Stimulated activated CD8-positive, alpha-beta memory T cell treated with anti-CD3 and anti-CD28 coated beads, Interleukin-2, amount 100 ng/mL, for 1 hour (primary cell): Measurements from ENCODE around the gene MPHOSPH9.
A peak's percentile ranks its signal among the peaks of the same experiment; 100 is the strongest.

ENCODE experiments used
- DNase-seq, 2 donors: peaks; one replicate each; pipeline ENCODE4 v3.0.0-alpha.2; 2020; ENCODE audit warnings: low read depth in 2 of 2

The MPHOSPH9 gene, protein sequence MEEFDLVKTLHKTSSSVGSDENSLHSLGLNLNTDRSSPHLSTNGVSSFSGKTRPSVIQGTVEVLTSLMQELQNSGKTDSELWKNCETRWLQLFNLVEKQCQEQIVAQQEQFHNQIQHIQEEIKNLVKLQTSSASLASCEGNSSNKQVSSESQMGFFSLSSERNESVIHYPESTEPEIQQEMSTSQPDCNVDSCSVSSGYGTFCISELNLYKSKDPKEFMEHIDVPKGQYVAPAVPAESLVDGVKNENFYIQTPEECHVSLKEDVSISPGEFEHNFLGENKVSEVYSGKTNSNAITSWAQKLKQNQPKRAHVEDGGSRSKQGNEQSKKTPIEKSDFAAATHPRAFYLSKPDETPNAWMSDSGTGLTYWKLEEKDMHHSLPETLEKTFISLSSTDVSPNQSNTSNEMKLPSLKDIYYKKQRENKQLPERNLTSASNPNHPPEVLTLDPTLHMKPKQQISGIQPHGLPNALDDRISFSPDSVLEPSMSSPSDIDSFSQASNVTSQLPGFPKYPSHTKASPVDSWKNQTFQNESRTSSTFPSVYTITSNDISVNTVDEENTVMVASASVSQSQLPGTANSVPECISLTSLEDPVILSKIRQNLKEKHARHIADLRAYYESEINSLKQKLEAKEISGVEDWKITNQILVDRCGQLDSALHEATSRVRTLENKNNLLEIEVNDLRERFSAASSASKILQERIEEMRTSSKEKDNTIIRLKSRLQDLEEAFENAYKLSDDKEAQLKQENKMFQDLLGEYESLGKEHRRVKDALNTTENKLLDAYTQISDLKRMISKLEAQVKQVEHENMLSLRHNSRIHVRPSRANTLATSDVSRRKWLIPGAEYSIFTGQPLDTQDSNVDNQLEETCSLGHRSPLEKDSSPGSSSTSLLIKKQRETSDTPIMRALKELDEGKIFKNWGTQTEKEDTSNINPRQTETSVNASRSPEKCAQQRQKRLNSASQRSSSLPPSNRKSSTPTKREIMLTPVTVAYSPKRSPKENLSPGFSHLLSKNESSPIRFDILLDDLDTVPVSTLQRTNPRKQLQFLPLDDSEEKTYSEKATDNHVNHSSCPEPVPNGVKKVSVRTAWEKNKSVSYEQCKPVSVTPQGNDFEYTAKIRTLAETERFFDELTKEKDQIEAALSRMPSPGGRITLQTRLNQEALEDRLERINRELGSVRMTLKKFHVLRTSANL

DNA sequence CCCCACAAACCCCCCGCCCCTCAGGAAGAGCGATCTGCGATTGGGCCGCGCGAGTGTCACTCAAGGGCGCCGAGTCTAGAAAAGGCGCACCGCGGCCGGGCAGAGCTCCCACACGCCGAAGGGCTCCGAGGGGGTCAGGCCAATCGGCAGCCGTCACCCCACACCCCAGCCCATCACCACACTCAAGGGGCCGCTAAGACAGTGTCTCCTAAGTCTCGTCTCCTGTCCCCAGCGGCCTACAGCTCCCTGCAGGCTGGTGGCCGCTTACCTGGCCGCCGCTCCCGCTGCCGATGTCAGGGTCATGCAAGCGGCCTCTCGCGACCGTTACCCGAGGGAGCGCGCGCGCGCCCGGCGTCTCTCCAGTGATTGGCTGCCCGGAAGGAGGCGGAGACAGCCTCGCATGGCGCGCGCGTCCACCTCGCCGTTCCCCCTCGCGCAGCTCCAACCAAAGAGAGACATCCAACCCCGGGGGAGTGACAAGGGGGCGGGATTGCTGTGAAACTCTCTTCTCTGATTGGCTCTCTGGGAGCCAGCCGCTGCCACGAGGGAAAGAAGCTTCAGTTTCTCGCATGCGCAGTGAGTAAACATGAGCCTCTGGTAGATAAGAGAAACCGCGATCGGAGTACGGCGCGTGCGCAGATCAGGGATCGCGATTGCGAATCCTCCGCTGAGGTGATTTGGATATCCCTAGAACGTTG lies at the start of gene MPHOSPH9, which contains the start of gene MTRFR:
TSS of gene MPHOSPH9 (minus strand) at position 335 of the 698 bp plus-strand sequence. CDS start 2,777 bp downstream, outside the sequence.
TSS of gene MTRFR (plus strand) at position 630 of the 698 bp plus-strand sequence. CDS start 20,239 bp downstream, outside the sequence.
- peak; percentile 95 to 97 for DNase-seq

GRCh38 chr12:123282111-123282510 lies 49.2 kb upstream of the MPHOSPH9 start:
- DNase-seq, result no peak

- DNase-seq, result no peak
These were observed 48.0 kb upstream of the MPHOSPH9 start for GRCh38 chr12:123280971-123281370.

- no peak for DNase-seq
These were observed 45.2 kb upstream of the MPHOSPH9 start for GRCh38 chr12:123278101-123278627.

DNA sequence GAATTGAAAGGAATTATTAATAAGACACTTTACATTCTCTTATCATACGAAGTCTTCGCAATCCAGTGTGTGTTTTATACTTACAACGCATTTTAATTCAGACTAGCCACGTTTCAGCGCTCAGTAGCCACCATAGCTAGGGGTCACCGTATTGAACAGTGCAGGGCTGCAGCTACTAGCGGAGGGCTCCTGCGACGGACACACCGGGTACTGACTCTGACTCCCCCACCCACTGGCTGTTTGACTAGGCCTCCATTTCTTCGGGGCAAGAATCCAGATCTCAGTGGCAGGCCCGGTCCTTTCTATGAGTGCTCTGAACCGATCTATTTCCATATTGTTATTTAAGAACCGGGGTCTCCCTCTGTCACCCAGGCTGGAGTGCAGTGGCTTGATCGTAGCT lies 40.2 kb upstream of the MPHOSPH9 start:
- DNase-seq, result no peak

GRCh38 chr12:123271001-123271668 lies 38.2 kb upstream of the MPHOSPH9 start:
- peak; percentile 46 to 62 for DNase-seq

- no peak for DNase-seq
These were observed 37.5 kb upstream of the MPHOSPH9 start for GRCh38 chr12:123270214-123271000.

DNA sequence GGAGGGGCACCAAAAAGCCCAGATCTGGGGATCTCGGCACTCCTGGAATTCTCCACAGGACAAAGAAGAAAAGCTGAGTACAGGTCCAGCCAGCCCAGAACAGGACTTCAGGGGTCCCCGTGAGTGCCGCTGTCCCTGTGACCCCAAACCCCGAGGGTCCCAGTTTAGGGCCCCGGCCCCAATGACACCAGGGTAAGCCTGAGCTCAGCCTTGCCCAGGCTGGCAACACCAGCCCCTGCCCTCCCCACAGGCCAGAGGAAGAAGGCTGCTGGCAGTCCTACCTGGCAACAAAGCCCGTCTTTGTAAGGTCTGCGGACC lies 36.9 kb upstream of the MPHOSPH9 start:
- no peak for DNase-seq

GRCh38 chr12:123269395-123269892 lies 36.5 kb upstream of the MPHOSPH9 start:
- DNase-seq, result no peak

DNA sequence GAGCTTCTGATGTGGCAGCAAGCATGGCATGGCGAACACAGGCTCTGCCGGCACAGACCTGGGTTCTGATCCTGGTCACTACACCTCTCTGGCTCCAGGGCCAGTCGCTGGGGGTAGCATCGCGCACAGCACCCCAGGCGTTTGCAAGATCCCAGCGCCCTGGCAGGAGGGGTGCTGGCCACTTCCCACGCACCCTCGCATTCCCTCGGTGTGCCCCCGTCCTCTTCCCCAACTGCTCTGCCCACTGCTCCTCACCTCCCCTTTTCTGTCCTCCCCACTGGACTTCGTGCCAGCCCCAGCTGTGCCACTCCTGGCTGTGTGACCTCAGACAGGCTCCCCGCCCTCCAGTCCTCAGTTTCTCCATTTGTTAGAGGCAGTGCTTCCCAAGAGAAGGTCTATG lies 35.9 kb upstream of the MPHOSPH9 start:
- no peak for DNase-seq

DNA sequence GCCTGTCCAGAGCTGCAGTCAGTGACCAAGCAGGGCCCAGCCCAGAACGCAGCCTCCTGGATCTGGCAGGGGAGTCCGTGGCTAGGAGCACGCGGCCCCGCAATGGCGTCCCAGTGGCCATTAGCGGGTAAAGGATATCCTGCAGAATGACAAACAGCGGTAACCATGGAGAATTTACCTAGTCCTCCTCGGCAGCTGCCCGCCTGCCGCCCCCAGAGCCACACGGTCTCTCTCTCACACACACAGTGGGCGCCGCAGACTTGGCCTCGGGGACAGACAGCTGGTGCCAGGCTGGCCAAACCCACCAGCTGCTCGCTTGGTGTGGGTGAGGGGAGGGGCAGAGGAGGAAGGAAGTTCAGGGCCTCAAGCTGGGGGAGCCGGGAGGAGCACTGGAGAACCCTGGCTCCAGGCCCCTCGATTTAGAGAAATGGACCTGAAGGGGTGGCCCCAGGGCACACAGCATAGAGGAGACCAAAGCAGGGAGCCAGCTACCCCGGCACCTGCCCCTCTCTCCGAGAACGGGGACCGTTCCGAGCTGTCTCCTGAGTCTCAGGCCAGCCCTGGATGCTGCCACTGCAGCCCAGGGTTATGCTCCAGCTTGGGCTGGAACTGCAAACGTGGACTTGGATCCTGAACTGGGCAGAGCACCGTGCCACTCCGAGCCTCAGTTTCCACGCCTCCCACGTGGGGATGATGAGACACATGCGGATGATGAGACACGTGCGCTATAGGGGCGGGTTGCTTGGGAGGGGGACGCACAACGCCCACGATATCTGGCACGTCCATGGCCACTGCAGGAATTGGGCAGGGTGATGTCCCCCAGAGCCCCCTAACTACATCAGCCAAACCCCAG lies 35.3 kb upstream of the MPHOSPH9 start:
- no peak for DNase-seq

- DNase-seq, result no peak
These were observed 34.5 kb upstream of the MPHOSPH9 start for GRCh38 chr12:123267335-123267920.

GRCh38 chr12:123266679-123267277 lies 33.8 kb upstream of the MPHOSPH9 start:
- no peak for DNase-seq

DNA sequence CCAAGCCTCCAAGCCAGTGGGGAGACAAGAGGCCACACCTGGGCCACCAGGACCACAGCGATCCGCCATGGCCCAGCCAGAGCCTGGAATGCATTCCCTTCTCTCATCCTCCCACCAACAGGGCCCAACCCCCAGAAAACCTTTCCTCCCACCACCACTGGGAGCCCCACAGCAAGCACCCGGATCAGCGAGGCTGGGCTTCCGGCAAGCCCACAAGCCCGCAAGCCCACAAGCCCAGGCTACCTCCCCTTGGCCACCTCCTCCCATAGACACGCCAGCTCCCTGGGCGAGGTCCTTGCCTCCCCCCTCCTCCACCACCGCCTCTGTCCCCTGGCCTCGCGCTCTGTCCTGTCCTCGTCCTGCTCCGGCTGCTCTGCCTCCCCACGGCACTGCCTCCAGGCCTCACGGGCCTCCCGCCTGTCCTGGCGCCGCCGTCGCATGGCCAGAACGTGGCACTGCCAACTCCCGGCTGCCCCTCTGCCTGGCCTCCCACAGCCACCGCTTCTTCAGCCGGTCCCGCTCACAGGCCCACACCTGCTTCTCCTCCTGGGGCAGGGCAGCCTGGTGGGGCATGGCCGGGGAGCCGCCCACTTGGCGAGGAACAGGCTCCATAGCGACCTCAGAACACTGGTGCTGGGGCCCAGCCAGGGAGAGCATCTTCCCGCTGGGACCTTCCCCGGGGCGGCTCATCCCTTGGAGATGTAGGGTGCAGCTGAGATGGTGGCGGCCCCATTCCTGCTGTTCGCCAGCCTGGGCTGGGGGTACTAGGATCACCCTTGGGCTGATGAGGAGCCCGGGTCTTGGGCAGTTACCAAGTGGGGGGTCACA lies 33.1 kb upstream of the MPHOSPH9 start:
- DNase-seq, result no peak

GRCh38 chr12:123264642-123265041 lies 31.7 kb upstream of the MPHOSPH9 start:
- DNase-seq, result no peak

DNA sequence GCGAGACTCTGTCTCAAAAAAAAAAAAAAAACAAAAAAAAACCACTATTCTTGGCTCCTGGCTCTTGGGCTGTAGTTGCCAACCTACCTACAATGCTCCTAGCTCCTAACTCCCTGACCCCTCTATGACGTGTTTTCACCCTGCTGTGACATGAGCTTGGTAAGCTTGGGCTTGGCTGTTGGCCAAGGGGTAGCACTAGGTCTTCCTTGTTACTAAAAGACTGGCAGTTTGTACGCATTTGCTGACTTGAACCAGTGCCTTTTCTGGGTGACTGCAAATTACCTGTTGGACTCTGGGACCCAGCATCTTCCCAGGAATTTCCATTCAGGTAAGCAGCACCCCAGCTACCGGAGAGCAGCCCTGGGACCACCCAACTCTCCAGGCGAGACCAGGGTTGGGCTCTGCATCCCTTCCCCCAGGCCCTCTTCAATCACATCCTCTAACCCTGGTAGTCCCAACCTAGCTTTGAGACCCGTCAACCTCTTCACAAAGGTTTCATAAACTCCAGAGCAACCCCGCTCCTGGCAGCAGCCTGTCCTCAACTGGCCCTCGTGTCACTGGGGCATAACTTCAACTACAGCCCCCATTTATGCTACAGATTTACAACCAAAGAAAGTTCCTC lies 30.4 kb upstream of the MPHOSPH9 start:
- DNase-seq, result no peak

GRCh38 chr12:123261196-123261595 lies 28.3 kb upstream of the MPHOSPH9 start:
- DNase-seq, result no peak
